Prostate gland (tissue), 2 donors: ENCODE data around the gene MID1IP1.

Source experiments
- CTCF ChIP-seq, 4 experiments: fragments of 200-600 bp in 2 of 4; fragments of 450-650 bp in 2 of 4; sonication (generic) in 2 of 4; IDR thresholded peaks; 1 replicate in 3 of 4; 2 replicates in 1 of 4; pipeline ENCODE4 v1.5.1; 2016 to 2019; ENCODE audit warnings: antibody characterized with exemption in 4 of 4, mild to moderate bottlenecking in 2 of 4, moderate library complexity in 2 of 4
- POLR2A ChIP-seq: fragments of 450-650 bp; IDR thresholded peaks from one replicate; pipeline ENCODE4 v1.6.1; 2016; ENCODE audit warnings: antibody characterized with exemption, mild to moderate bottlenecking

GRCh38 chrX:38804432-38804681 is 3.1 kb downstream of the MID1IP1 start:
- TF ChIP-seq POLR2A (no peak), CTCF (IDR thresholded peaks at IDR 0.05) (no peak)
